Activated effector memory CD4-positive, alpha-beta T cell treated with Interleukin-2 at 50 U/mL for 16 hours (primary cell): ENCODE results near the gene ZIC1.

Experiments used
- DNase-seq: peaks from one replicate; pipeline ENCODE4 v3.0.0-alpha.2; 2020

Gene ZIC1

GRCh38 chr3:147411815-147412241, 2.7 kb downstream of the ZIC1 start:
- DNase-seq, result no peak

- no peak for DNase-seq
Measured at GRCh38 chr3:147412261-147412916, 3.2 kb downstream of the ZIC1 start.

DNA sequence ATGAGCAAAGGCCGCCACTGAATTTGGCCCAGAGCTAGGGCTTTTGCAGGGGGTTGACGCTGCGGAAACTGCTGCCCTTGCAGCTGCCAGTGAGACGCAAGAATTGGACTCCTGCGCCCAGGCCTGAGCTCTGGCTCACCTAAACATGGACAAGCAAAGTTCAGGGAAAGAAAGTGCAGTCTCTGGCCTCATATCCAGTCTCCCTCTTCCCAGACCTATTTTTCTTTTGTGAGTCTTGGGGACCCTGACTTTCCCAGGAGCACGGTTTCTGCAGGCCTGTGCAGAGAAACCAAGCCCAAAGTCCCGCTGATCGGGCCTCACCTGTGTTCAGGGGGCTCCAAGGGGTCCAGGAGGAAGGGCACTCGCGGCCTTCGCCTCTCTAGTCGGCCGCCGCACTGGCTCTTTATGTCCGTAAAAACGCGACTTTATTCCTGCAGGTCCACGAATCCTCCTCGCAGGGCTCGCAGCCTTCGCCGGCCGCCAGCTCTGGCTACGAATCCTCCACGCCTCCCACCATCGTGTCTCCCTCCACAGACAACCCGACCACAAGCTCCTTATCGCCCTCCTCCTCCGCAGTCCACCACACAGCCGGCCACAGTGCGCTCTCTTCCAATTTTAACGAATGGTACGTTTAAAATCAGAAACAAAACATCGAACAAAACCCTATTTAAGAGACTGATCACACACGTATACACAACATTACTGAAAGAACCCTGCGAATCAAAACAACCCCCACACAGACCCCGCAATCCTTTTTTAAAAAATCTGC, 3.9 kb downstream of the ZIC1 start:
- no peak for DNase-seq

DNA sequence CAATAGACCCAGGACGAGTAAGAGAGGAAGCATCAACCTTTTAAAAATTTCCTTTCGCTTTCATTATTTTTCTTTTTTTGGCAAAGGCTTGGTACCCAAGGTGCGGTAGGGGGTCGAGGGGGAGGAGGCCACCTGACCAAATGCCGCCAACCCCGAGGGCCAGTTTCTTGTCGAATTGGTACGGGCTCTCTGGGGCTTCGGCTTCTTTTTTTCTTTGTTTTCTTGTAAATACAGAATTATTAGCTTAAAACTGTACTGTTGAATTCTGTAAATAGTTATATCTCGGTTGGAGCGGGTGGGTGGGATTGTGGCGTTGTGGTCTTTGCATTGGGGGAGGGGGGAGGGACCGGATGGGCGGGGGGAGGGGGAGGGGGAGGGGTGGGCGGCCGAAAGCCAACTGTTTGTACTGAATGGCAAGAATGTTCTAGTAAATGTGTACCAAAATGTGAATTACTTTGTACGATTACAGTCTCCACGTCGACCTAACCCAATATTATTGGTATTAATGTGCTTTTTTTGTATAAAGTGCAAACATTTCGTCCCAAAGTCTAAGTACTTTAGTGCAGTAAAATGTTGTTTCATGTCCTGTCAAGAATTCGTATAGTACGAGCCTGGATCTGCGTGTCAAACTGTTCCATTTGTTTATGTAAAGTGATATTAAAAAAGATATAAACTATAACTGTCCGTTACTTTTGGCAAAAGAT, 4.7 kb downstream of the ZIC1 start:
- no peak for DNase-seq

- DNase-seq, result no peak
Measured at GRCh38 chr3:147414390-147415138, 5.4 kb downstream of the ZIC1 start.

GRCh38 chr3:147415286-147415685, 6.1 kb downstream of the ZIC1 start:
- no peak for DNase-seq

- no peak for DNase-seq
Measured at GRCh38 chr3:147415874-147416273, 6.7 kb downstream of the ZIC1 start.

DNA sequence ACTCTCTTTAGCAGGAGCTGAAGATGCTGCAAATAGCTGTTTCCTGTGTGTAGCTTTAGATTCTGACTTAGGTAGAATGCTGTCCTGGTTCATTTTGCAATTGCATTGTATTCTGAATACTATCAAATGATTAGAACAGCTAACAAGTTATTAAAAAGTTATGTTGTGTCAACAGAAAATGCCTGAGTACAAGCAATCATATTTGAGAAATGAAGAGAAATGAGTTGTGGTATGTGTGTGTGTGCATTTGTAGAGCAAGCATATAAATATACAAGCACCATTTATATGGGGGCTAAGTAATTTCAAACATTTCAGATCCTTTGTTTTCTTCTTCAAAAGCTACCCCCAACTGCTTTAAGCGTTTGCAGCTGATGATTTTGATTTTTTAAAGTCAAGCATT, 7.8 kb downstream of the ZIC1 start:
- DNase-seq, result no peak

DNA sequence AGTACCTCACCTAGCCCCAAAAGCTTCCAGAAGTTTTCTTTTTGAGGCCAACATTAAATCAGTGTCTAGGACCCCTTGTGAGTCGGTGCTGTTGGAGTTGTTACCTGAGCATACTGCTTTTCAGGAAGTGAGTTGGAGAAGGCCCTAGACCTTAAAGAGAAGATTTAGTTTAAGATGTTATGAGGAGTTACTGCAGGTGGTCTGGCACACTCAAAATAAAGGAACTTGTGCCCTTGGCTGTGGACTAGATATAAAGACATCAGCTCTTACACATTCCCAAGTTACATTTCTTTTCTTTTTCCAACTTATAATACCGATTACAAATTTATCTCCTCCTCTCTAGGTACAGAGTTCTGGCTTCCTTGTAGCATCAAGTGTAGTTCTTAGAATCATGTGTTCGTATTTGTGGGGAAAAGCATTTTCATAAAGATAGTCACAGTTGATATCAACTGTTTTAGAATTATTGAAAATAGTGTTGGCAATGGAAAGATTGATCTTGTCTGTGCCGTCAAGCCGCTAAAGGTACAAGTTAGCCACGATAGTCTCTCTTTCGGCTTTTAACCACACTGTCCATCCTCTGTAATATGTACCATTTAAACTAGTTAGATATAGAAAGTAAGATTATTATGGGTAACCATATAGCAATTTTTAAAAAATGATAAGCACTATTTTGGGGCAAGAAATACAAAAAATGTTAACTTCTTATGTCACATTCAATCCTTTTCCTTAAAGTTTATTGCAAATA, 8.6 kb downstream of the ZIC1 start:
- DNase-seq, result no peak

DNA sequence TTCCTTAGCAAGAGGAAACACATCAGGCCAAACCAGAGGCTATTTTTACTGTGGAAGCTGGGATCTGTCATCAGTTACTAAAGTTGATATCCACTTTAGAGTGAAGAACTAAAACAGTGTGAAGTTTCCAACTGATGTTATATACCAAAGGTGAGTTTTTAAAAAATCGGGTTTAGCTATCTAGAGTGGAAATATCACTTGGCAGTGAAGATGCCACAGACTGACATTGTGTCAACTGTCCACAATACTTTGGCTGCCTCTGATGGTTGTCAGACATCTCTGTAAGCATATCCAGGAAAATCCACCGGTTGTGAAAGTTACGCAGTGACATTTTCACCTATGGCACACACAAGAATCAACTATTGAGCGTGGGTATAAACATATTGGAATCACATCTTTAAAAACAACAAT, 9.2 kb downstream of the ZIC1 start:
- DNase-seq, result no peak

- no peak for DNase-seq
Measured at GRCh38 chr3:147418808-147419701, 9.9 kb downstream of the ZIC1 start.

GRCh38 chr3:147419781-147420224, 10.6 kb downstream of the ZIC1 start:
- no peak for DNase-seq

- no peak for DNase-seq
Measured at GRCh38 chr3:147420353-147421183, 11.4 kb downstream of the ZIC1 start.

- DNase-seq, result no peak
Measured at GRCh38 chr3:147421184-147421912, 12.2 kb downstream of the ZIC1 start.

- DNase-seq, result no peak
Measured at GRCh38 chr3:147422196-147422595, 13.0 kb downstream of the ZIC1 start.

DNA sequence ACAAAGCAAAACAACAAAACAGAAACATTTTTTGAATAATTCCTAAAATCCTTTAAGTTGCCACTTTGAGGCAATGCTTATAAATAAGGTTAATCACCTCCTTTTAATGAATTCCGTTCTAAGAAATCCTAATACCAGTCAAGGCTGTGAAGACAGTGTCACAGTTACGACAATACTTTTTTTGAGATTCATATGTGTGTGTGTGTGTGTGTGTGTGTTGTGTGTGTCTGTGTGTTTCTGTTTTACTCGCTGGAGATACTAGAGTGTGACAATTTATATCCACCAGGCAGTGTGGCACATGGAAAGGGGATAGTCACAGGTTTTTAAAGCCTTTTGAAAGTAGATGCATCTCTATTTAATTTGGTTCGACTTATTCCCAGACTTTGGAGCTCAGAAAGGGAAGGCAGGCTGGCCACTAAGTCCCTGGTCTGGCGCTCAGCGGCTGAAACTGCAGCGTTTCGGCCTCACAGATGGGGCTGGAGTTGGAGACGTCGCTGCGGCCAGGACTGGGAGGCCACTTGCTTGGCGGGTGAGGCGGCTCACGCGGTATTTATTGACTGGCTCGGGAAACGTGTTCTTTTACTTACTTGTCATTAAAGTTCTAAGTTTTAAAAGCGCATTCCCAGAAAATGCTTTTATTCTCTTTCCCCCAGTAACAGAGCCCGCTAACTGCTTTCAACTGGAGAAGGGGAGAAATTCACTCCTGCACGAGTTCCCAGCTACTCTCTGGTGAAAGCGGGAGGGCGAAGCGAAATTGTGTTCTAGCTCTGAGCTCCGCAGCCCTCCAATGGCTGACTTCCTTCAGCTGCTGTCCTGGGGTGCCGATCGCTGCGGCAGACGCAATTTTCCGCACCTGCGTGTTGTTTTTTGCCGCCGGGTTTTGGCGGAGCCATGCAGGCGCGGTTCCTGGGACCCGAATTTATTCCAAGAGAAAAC, 13.7 kb downstream of the ZIC1 start:
- DNase-seq, result no peak

GRCh38 chr3:147423537-147423797, 14.3 kb downstream of the ZIC1 start:
- DNase-seq, result no peak

DNA sequence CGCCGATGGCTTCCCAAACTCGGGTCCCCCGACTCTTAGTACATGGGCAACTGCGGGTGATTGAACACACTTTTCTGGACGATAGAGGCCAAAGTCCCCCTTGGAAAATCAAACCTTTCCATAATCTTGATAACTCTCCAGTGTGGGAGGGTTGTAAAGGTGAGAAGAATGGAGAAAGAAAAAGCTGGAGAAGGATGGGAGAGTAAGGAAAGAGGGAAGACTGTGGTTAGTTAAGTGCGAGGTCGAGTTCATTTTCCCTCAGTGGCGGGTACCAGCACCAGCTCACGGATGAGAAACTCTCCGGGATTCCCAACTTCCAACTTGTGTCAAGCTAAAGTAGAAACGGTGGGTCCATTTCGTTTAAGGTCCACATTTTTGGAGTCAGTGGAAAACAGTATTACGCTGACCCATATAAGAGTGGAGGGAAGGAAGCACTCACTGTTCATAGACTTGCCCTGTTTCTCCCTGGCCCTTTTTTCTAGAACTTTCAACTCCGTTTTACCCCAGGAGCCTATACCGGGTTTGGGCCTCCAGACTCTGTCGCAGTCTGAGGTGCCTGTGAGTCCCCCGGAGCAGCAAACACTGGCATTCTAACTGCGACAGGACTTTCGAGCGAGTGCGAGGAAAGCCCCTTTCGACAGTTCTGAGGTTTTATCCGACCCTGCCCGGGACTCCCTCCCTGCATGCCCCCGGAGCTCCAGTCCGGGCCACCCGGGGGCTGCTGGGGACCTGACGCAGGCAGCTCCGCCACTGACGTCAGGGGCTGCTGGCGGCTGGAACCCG, 14.8 kb downstream of the ZIC1 start:
- no peak for DNase-seq
